DLD1 (cell line): Measurements from ENCODE around the gene FREM3.
"Not testable (repeated sequence)": the region's sequence is repeated elsewhere in the genome, so short reads cannot be mapped to it uniquely, and the experiment has no call there.

Source experiments
- in situ Hi-C: cut with HindIII; loops from 2 replicates; pipeline ENCODE4 v1.10.0; 2017; ENCODE audit warnings: low sequenced_read_pairs

FREM3 gene

DNA sequence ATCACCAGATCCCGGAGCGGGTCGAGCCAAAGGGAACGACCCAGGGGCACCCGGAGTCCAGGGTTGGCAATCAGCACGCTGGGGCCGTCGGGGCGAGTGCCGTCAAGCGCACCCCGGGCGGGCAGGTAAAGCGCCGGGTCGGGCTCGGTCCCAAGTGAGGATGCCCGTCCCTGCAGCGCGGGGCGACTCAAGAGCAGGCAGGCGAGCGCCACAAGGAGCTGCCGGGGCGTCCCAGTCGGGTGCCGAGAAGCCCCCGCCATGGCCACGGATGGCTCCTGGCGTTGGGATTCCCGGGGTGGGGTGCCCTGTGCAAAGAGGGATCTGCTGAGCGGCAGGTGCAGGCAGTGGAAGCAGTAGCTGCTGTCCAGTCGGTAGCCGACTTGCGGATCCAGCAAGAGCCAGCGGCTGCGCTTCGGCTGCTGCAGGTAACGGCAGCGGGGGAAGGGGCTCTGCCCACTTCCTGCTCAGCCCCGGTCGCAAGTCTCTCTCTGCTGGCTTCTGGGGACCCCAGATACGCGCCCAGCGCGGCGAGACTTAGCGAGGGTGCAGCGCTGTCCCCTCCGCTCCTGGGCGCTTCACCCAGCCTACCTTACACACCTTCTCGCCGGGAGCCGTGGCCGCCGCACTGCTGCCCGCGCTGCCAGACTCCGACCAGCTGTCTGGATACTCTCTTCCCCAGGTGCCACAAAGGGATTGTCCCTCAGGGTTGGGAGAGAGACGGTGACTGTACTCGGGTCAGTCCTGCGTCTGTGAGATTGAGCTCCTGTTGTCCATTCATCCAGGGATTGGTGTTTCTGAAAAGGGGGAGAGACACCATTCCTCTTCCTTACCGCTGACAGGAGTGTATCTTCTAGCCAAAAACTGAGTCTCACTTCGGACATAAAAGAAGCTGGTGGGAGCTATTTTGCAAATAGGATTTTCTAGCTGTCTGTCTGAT lies at the start of gene FREM3:
TSS of gene FREM3 (minus strand) at position 260 of the 937 bp plus-strand sequence. CDS start at position 260, 0 bp downstream.
- in situ Hi-C loops: no loop called here

DNA sequence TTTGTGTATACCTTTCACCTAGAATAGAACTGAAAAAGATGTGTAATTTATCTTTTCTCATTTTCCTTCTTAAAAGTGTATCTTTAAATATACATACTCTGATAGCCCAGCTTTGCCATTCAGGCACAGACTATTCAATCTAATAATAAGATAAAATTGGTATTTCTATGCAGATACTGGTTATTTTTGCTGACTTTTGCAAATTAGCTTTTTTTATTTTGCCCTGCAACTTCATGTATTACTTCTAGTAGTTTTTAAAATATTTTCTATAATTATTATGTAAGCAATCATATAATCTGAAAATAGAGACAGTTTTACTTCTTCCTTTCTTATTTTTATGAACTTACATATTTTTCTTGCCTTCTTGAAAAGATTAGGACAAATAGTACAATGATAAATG lies 45.4 kb upstream of the FREM3 start:
- in situ Hi-C loops: no loop called here

- in situ Hi-C loops: no loop called here
Observed at GRCh38 chr4:143743591-143743990, 43.1 kb upstream of the FREM3 start.

DNA sequence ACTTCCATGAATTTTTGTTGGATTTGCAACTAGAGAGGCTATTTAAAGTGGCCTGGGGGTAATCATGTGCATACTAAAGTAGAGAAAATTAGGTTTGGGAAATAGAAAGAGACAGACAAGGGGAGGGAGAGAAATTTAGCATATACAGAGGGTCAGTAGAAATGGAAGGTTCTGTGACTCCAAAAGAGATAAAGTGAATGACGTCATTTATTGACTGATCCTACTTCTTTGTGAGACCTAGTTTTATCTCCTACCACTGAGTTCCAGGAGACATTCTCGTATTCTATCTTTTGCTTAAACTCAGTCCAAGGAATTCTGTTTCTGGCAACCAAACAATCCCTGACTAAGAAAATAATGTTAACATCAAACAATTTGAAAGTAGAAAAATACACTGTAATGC lies 42.4 kb upstream of the FREM3 start:
- in situ Hi-C loops: no loop called here

GRCh38 chr4:143736861-143737260 lies 36.4 kb upstream of the FREM3 start:
- in situ Hi-C loops: no loop called here

GRCh38 chr4:143736061-143736460 lies 35.6 kb upstream of the FREM3 start:
- in situ Hi-C loops: not testable (repeated sequence)

DNA sequence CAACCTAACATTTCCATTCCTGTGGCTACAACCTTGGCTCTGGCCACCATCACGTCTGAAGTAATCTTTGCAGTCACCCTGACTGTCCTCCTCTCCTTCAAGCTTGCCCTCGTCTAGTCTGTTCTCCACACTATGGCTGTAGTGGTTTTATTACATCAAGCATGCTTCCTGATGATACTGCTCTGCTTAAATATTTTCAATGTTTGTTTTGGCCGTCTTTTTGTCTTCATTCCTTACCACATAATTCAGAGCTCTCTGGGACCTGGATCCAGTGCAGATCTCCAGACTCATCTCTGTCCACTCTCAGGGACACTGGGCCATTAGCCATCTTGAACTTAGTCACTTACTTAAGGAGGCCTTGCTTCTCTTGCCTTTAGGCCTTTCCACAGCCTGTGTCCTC lies 27.7 kb upstream of the FREM3 start:
- in situ Hi-C loops: no loop called here

GRCh38 chr4:143726714-143727113 lies 26.2 kb upstream of the FREM3 start:
- in situ Hi-C loops: no loop called here

- in situ Hi-C loops: no loop called here
Observed at GRCh38 chr4:143721317-143721716, 20.8 kb upstream of the FREM3 start.

- in situ Hi-C loops: not testable (repeated sequence)
Observed at GRCh38 chr4:143718748-143719147, 18.3 kb upstream of the FREM3 start.

GRCh38 chr4:143713955-143714625 lies 13.6 kb upstream of the FREM3 start:
- in situ Hi-C loops: no loop called here

- in situ Hi-C loops: no loop called here
Observed at GRCh38 chr4:143713553-143713952, 13.1 kb upstream of the FREM3 start.

GRCh38 chr4:143712155-143712550 lies 11.7 kb upstream of the FREM3 start:
- in situ Hi-C loops: no loop called here

GRCh38 chr4:143711543-143712154 lies 11.2 kb upstream of the FREM3 start:
- in situ Hi-C loops: no loop called here

GRCh38 chr4:143701365-143701764 lies 890 bp upstream of the FREM3 start:
- in situ Hi-C loops: no loop called here

- in situ Hi-C loops: no loop called here
Observed at GRCh38 chr4:143700046-143700415, 444 bp downstream of the FREM3 start.

DNA sequence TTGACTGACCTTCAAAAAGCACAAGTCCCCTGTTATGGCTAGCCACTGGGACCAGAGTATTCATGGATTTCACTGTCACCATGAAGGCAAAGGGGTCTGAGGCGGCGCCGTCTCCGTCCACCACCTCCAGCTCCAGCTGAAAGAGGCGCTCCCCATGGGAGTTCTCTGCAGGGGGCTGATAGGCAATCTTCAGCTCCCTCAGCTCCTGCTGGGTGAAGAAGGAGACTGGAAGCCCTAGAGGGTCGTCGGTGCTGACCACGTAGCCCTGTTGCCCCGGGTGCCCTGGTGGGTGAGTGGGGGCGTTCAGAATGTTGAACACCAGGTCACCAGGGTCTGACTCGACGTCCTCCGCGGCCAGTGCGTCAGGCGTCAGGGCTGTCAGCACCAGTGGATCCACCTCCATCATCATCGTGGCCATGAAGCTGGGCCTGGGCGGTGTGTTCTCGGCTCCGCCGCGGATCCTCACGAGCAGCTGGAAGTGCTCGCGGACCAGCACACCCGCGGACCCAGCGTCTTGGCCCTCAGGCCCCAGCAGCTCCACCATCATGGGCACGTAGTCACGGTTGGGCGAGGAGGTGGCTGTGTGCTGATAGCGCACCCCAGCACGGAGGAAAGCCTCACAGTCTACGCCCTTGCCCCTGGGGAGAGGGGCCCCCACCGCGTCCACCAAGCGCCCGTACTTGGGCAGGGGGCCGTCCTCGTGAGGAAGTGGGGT lies 987 bp downstream of the FREM3 start:
- in situ Hi-C loops: no loop called here

DNA sequence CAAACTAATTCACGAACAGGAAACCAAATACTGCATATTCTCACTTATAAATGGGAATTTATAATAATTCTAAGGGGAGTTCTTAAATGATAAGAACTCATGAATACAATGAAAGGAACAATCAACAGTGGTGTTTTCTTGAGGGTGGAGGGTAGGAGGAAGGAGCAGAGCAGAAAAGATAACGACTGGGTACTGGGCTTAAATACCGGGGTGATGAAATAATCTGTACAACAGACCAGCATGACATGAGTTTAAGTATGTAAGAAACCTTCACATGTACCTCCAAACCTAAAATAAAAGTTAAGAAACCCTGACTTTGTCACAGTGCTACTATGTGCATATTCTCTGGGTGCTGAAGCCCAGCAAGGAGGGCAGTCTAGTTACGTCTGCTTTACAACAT lies 6.6 kb downstream of the FREM3 start:
- in situ Hi-C loops: no loop called here

GRCh38 chr4:143692241-143692640 lies 8.2 kb downstream of the FREM3 start:
- in situ Hi-C loops: no loop called here

GRCh38 chr4:143679434-143679833 lies 21.0 kb downstream of the FREM3 start:
- in situ Hi-C loops: no loop called here

- in situ Hi-C loops: not testable (repeated sequence)
Observed at GRCh38 chr4:143673629-143674028, 26.8 kb downstream of the FREM3 start.
